Lower leg skin (tissue), 3 donors: ENCODE data around the gene HPD.

ENCODE experiments used
- POLR2A ChIP-seq, 2 donors: fragments of 450-650 bp; IDR thresholded peaks; one replicate each; pipeline ENCODE4 v1.6.1; 2016 to 2017; ENCODE audit warnings: antibody characterized with exemption in 2 of 2, mild to moderate bottlenecking in 1 of 2, moderate library complexity in 1 of 2
- TF ChIP-seq, protein P1 (sequence below), 3 donors: fragments of 450-650 bp; IDR thresholded peaks; one replicate each; pipeline ENCODE4 v1.5.1; 2016; ENCODE audit warnings: antibody characterized with exemption in 3 of 3, mild to moderate bottlenecking in 3 of 3, moderate library complexity in 2 of 3

DNA sequence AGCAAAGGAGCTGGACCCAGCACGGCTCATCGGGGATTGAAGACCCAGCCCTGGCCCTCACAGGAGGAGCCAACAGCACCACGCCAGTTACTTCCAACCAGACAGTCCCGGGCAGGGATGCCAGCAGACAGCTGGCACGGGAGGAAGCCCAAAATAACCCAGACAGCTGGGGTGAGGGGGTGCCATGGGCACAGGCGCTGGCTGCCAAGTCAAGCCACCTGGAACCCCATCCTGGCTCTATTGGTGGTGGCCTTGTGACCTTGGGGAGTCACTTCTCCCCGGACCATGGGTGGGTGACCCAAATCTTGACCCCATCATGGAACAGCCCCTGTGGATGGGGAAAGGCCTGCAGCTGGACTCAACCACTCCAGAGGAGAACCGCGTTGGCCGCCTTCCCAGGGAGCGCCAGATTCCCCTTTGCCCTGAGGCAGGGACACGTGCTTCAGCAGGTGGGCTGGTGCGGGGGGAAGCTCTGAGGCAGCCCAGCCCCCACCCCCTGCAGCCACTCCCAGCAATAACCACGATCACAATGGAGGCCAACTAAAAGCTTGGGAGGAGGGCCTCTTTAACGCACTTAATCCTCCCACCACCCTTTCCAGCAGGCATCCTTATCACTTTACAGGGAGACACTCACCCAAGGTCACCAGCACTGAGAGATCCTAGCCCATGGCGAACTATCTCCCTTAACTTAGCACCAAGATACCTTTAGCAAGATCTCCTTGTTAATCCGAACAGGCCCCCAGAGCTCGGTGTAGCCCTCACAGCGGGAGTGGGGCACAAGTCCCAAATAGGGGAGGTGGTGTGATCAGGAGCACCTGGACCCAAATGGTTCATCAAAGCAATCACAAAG is 60.5 kb downstream of the HPD start:
- TF ChIP-seq, protein P1, sequence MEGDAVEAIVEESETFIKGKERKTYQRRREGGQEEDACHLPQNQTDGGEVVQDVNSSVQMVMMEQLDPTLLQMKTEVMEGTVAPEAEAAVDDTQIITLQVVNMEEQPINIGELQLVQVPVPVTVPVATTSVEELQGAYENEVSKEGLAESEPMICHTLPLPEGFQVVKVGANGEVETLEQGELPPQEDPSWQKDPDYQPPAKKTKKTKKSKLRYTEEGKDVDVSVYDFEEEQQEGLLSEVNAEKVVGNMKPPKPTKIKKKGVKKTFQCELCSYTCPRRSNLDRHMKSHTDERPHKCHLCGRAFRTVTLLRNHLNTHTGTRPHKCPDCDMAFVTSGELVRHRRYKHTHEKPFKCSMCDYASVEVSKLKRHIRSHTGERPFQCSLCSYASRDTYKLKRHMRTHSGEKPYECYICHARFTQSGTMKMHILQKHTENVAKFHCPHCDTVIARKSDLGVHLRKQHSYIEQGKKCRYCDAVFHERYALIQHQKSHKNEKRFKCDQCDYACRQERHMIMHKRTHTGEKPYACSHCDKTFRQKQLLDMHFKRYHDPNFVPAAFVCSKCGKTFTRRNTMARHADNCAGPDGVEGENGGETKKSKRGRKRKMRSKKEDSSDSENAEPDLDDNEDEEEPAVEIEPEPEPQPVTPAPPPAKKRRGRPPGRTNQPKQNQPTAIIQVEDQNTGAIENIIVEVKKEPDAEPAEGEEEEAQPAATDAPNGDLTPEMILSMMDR (IDR thresholded peaks at IDR 0.05), result no peak
- no peak for TF ChIP-seq POLR2A (IDR thresholded peaks at IDR 0.05)
